HG03558 (cell line): ENCODE measurements around the gene C1QTNF12.

Experiments
- ATAC-seq: cut with Tn5 transposase; IDR thresholded peaks from one replicate; pipeline ENCODE4 v1.9.1; 2021; ENCODE audit warnings: moderate number of reproducible peaks; ENCODE audit not compliant: unreplicated experiment; ENCODE audit errors: extremely low read depth

C1QTNF12 gene

GRCh38 chr1:1231400-1232207, 14.9 kb downstream of the C1QTNF12 start, which contains the start of gene SDF4:
SDF4 (minus strand) TSS chr1:1232001; CDS start chr1:1228772, 3,229 bp downstream.
- peak; percentile 81 for ATAC-seq

GRCh38 chr1:1230656-1231399, 15.7 kb downstream of the C1QTNF12 start:
- ATAC-seq = no peak

DNA sequence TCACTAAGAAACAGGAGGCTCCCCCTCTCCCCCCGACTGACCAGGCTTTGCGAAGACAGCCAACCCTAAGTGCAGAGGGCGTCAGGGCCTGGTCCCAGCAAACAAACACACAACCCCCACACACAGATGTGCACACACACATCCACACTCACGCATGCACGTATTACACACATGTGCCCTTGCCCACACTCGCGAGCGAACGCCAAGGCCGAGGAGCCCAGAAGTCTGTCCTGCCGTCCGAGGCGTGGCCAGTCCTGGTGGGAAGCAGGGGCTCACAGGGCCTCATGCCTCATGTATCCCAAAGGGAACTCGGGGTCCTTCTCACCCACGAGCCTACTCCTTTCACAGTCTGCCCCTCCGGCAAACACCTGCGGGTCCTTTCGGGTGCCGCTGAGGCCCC, 16.8 kb downstream of the C1QTNF12 start:
- ATAC-seq = no peak

GRCh38 chr1:1228596-1229321, 17.8 kb downstream of the C1QTNF12 start:
- ATAC-seq = no peak

DNA sequence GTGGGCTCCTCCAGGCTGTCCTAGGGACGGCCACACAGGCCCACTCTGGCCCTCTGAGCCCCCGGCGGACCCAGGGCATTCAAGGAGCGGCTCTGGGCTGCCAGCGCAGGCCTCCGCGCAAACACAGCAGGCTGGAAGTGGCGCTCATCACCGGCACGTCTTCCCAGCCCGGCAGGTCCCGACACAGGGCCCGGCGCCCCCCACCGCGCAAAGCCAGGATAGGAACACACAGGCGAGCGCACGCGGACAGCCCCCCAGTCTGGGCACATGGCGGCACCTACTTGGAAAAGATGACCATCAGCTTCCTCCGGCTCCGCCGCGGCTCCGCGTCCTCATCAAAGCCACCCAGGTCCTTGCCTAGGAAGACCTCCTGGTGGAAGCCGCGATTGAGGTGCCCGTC, 18.3 kb downstream of the C1QTNF12 start:
- no peak for ATAC-seq

DNA sequence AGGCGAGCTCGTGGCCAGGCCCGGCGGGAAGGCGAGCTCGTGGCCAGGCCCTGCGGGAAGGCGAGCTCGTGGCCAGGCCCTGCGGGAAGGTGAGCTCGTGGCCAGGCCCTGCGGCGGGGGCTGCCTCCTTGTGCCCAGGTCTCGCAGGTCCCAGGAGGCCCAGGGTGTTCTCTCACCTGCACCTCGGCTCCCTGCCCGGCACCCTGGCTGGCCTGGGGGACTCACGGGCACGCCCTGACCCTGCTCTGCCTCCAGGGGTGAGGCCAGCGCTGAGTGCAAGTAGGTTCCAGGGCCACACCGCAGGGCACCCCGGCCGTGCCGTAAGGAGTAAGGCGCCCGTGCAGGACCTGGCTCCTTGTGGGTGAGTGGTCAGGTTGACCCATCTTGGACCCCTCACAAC, 19.1 kb downstream of the C1QTNF12 start:
- no peak for ATAC-seq

DNA sequence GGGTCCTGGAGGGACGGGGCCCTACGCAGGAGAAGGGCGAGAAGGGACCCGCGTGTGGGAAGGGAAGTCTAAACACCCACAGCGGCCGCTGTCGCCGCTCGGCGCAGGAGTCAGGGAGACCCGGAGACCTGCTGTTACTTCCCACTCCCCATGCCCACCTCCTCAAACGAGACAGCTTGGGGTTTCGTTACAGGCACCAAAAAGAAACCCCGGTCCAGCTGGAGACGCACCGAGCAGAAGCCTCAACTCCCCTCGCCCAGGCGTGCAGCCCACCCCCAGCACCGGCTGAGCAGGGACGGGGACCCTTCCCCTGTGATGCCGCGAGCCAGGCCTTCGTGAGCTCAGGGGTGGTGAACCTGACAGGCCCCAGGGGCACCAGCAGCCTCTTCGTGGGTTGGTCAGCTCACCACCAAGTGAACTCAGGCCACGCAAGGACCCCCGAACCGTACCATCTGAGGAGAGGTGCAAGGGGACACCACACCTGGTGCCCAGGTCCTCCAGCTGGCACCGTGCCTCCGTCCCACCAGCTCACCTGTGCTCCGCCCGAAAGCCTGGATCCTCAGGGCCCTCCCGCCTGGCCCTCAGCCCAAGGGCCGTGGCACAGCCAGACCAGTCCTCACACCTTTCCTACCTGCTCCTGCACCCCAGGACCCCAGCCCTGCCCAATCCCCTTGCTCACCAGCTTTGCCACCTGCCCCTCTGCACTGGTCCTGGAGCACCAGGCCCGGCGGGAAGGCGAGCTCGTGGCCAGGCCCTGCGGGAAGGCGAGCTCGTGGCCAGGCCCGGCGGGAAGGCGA, 19.8 kb downstream of the C1QTNF12 start:
- ATAC-seq = no peak

- no peak for ATAC-seq
Measured at GRCh38 chr1:1225913-1226312, 20.6 kb downstream of the C1QTNF12 start.

DNA sequence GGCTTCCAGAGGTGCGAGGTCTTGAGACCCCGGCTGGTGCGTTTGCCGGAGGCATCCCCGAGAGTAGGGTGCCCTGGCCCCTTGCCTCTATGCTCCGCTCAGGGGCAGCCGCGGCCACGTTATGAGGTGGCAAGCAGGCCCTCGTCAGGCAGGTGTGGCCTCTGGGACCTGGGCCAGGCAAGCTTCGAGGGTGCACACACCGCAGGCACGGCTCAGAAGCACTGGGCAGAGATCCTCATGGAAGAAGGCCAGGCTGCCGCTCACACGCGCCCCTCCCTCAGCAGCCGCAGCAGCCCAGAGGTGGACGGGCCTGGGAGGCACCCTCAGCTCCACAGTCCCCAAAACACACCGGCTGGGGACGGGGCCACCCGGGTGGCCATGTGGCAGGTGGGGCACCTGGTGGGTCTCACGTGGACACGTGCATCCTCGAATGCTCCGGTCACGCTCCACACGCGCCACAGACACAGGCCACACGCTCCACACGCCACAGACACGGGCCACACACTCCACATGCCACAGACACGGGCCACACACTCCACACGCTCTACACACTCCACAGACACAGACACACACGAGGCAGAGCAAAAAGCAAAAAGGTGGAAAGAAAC, 21.2 kb downstream of the C1QTNF12 start:
- no peak for ATAC-seq

DNA sequence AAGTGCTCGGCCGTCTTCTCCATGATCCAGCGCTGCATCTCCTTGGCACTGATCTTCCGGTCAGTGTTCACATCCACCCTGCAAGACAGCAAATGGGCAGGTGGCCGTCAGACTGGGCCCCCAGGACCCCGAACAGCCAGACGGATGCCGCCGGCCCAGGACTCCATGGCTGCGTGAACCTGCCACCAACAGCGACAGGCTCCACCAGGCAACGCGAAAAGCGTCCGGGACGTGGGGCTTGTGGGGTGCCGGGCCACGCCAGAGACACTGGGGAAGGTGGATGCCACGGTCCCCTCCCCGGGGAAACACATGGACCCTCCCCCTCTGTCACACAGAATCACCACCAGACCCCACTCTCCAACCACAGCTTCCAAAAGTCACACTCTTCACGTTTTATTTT, 22.6 kb downstream of the C1QTNF12 start:
- ATAC-seq = no peak

- ATAC-seq = no peak
Measured at GRCh38 chr1:1223321-1223720, 23.2 kb downstream of the C1QTNF12 start.

DNA sequence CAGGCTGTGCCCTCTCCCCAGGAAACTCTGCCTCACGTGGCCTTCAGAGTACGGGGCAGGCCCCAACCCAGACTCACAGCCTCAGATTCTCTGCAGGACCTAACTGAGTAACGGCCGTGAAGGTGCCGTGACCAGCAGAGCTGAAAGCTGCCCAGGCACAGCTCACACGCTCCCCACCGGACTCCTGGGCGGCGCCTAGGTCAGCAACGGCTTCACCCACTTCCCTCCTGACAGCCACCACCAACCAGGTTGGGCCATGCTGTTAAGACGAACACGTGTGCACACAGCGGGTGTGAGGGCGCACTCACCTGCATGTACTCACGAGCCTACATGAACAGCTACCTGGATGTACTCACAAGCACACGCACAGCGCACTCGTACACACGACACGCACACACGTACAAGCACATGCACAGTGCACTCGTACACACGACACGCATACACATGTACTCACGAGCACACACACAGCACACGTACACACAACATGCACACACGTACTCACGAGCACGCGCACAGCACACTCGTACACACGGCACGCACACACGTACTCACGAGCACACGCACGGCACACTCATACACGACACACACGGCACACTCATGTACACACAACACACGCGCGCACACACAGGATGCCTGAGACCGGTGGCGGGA, 23.8 kb downstream of the C1QTNF12 start:
- ATAC-seq = no peak

DNA sequence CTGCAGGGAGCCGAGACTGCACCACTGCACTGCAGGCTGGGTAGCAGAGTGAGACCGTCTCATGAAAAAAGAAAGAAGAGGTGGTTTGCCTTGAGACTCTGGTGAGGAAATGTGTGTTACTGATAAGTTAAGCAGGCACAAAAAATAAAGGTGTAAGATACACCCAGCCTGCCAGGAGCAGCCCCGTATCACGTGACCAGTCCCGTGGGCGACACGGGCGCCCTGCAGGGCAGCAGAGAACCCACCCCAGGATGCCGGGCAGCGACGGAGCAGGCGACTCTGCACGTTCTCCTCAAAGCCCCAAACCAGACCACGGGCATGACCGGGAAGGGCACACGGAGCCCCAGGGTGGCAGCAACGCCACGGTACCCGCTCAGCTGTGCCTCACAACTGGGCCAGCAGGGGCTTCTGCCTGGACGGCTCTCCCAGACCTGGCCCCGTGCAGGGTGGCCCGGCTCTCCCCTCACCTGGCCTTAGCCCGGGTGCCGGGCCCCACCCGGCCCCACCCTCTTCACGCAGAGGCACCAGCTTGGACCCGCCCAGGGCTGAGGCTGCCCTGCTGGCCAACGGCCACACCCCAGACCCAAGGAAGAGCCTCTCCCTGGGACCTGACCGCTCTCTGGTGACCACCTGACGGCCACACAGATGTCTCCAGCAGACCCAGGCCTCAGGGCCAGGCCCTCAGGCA, 24.5 kb downstream of the C1QTNF12 start:
- no peak for ATAC-seq

- no peak for ATAC-seq
Measured at GRCh38 chr1:1220197-1220596, 26.3 kb downstream of the C1QTNF12 start.

DNA sequence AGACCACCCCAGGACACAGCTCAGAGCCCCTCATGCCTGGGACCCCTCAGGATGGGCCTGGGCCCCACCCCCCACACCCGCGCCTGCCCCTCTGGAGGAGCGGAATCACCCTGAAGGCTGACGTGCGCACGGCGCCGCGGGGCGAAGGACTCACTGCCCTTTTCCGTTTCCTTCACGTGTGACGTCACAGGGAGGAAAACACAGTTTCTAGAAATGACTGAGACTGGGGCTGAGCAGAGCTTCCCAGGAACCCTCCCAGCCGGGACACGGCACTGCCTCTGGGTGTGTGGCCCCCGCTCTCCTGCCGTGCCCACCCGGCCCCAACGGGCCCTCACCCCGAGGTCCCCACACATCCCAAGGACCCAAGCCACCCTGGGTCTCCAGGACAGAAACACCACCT, 27.2 kb downstream of the C1QTNF12 start:
- no peak for ATAC-seq

DNA sequence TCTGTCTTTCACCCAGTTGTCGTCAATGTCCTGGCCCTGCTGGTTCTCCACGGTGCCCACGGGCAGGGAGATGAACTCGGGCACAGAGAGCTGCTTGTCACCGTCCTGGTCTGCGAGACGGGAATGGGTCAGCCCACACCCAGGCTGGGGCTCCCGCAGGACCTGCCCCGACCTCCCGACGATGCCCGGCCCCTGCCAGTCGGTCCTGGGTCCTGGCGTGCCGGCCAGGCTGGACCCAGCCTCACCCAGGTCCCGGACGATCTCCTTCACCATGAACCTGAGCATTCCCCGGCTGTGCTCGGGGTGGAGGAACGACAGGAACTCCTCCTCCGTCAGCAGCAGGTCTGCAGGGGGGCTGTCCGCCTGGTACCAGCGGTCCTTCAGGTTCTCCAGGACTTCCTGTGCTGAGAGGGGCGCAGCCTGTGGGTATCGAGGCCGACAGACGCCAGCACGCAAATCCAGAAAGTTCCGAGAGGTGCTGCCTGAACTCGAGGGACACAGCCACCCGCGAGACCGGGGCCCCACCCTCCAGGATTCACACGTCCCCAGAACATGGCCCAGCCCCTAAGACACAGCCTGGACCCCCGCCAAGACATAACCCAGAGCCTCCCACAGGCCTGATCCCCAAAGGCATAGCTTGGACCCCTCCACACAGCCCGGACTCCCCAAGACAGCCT, 27.9 kb downstream of the C1QTNF12 start:
- no peak for ATAC-seq

DNA sequence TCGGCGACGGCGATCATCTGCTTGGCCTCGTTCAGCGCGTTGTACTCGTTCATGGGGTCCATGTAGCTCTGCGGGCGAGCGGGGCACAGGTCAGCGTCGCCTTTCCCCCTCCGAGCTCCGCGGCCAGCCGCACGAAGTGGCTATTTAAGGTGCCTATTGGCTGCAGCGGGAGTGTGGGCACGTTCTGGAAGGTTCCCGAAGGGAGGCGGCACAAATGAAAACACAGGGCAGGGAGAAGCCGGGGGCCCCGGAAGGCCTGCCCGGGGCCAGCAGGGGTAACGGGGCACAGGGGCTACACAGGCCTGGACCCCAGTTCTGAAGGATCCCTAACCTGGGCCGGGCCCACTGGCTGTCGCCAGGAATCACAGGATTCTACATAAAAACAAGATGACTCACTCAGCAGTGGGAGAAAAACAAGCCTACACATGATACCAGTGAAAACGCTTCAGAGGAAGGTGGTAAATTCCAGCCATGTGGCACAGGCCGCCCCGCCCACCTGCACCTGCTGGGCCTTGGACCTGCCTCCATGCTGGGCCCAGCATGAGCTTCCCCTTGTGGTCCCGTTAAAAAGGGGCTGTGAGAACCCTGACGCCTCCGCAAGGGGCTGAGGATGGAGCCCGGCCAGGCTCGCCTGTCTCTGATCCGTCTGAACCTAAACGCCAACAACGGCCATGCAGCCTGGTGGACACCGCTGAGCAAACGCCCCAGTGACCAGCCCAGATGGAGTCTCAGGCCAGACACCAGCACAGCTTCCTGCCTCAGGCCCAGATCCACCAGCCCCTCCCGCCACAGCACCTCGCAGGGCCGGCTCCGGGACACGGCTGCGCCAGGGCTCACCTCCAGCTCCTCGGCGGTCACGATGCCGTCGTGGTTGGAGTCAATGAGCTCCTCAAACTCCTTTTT, 28.6 kb downstream of the C1QTNF12 start:
- ATAC-seq = no peak
